CD1c-positive myeloid dendritic cell (primary cell): Measurements from ENCODE around the gene NINL.
"Not testable (repeated sequence)": the region's sequence is repeated elsewhere in the genome, so short reads cannot be mapped to it uniquely, and the experiment has no call there.

Experiments
- DNase-seq: peaks from one replicate; pipeline ENCODE4 v3.0.0-alpha.2; 2016; ENCODE audit errors: extremely low spot score

NINL gene

GRCh38 chr20:25552977-25553376 lies 32.4 kb downstream of the NINL start:
- DNase-seq: no peak

- DNase-seq: no peak
Measured at GRCh38 chr20:25551413-25552215, 33.7 kb downstream of the NINL start.

GRCh38 chr20:25550645-25551337 lies 34.5 kb downstream of the NINL start:
- DNase-seq: not testable (repeated sequence)

GRCh38 chr20:25549843-25550477 lies 35.4 kb downstream of the NINL start:
- no peak for DNase-seq

- DNase-seq: no peak
Measured at GRCh38 chr20:25549172-25549773, 36.1 kb downstream of the NINL start.

GRCh38 chr20:25548613-25549086 lies 36.7 kb downstream of the NINL start:
- DNase-seq: no peak

- no peak for DNase-seq
Measured at GRCh38 chr20:25547999-25548398, 37.3 kb downstream of the NINL start.

- DNase-seq: no peak
Measured at GRCh38 chr20:25547063-25547462, 38.3 kb downstream of the NINL start.

GRCh38 chr20:25546048-25546447 lies 39.3 kb downstream of the NINL start:
- DNase-seq: no peak

- no peak for DNase-seq
Measured at GRCh38 chr20:25545171-25545570, 40.2 kb downstream of the NINL start.

- no peak for DNase-seq
Measured at GRCh38 chr20:25544734-25545133, 40.6 kb downstream of the NINL start.

- DNase-seq: no peak
Measured at GRCh38 chr20:25544311-25544710, 41.0 kb downstream of the NINL start.

GRCh38 chr20:25543068-25543467 lies 42.3 kb downstream of the NINL start:
- DNase-seq: no peak

GRCh38 chr20:25541676-25542075 lies 43.7 kb downstream of the NINL start:
- DNase-seq: peak; percentile 21

- DNase-seq: no peak
Measured at GRCh38 chr20:25539742-25540672, 45.3 kb downstream of the NINL start.

- DNase-seq: no peak
Measured at GRCh38 chr20:25538838-25539665, 46.3 kb downstream of the NINL start.

- DNase-seq: no peak
Measured at GRCh38 chr20:25537890-25538289, 47.4 kb downstream of the NINL start.

GRCh38 chr20:25535762-25536161 lies 49.6 kb downstream of the NINL start:
- DNase-seq: no peak

- DNase-seq: no peak
Measured at GRCh38 chr20:25534845-25535244, 50.5 kb downstream of the NINL start.
